Measurements from ENCODE around the gene WDR31. TPM values are rescaled to one million over a fixed set of nuclear protein-coding genes. Genes with fewer than 3 reads are reported as not detected.

Gene WDR31
- total RNA-seq, 1 experiment from 2014 or later: 1.7 TPM

DNA sequence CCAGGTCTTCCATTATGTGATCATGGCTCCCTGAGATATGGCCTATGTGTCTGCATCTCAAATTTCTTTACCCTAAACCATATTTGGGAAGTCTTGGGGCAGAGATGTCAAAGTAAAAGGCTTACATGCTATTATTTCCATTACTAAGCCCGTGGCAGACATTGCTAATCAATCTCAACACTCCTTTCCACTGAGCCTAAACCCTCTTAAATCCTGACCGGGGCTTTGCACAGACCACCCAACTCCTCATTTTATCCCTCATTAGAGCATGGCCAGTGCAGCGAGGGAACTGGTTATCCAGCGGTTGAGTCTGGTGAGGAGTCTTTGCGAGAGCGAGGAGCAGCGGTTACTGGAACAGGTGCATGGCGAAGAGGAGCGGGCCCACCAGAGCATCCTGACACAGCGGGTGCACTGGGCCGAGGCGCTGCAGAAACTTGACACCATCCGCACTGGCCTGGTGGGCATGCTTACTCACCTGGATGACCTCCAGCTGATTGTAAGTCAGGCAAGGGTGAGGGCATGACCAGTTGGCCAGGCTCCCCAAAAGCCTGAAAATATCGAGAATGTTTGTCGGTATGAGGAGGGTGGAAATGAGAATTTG, 20.3 kb upstream of the WDR31 start:
- no peak overlapping the region for H2AFZ ChIP-seq (ENCODE audit: low read length)
- BruUV-seq (replicated peaks): no TSS peak
- H3K9me2 ChIP-seq (replicated peaks; ENCODE audit: low read length): no peaks in the 10 kb centered on the region
- no peaks in the 10 kb centered on the region for H3K79me2 ChIP-seq (ENCODE audit: low read length)
- H3K36me3 ChIP-seq (ENCODE audit: low read depth, low read length): no peaks in the 10 kb centered on the region
- intact Hi-C loops (cut with micrococcal nuclease): no loop called here
- H3K9me3 ChIP-seq (ENCODE audit: low read length): no peaks in the 10 kb centered on the region
- no peaks in the 10 kb centered on the region for H3K27me3 ChIP-seq (ENCODE audit: low read length)
- H4K20me1 ChIP-seq (ENCODE audit: low read length): no peaks in the 10 kb centered on the region
- no peak overlapping the region for H3K4me3 ChIP-seq (ENCODE audit: low read length)
- peaks cover 13% of the 10 kb centered on the region for H3K4me1 ChIP-seq (ENCODE audit: insufficient read depth, low read length)
- POLR2A ChIA-PET (ENCODE audit: unreplicated experiment): no interaction called here
- no peak overlapping the region for H3K9ac ChIP-seq (ENCODE audit: low read length)
- TF ChIP-seq, protein P1, sequence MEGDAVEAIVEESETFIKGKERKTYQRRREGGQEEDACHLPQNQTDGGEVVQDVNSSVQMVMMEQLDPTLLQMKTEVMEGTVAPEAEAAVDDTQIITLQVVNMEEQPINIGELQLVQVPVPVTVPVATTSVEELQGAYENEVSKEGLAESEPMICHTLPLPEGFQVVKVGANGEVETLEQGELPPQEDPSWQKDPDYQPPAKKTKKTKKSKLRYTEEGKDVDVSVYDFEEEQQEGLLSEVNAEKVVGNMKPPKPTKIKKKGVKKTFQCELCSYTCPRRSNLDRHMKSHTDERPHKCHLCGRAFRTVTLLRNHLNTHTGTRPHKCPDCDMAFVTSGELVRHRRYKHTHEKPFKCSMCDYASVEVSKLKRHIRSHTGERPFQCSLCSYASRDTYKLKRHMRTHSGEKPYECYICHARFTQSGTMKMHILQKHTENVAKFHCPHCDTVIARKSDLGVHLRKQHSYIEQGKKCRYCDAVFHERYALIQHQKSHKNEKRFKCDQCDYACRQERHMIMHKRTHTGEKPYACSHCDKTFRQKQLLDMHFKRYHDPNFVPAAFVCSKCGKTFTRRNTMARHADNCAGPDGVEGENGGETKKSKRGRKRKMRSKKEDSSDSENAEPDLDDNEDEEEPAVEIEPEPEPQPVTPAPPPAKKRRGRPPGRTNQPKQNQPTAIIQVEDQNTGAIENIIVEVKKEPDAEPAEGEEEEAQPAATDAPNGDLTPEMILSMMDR (conservative IDR thresholded peaks at IDR 0.05; ENCODE audit: low read depth, low read length): no peak
- no peak for TF ChIP-seq EZH2 (IDR thresholded peaks at IDR 0.05; ENCODE audit: low read length, unreplicated experiment)
- CTCF ChIA-PET: no interaction called here
- no peak for DNase-seq
- no peak for ATAC-seq
- H3K27ac ChIP-seq (ENCODE audit: low read length): no peak overlapping the region
- no peaks in the 10 kb centered on the region for H3F3A ChIP-seq (ENCODE audit: low read length, unreplicated experiment)
- no peak overlapping the region for H3K4me2 ChIP-seq (ENCODE audit: low read length)

DNA sequence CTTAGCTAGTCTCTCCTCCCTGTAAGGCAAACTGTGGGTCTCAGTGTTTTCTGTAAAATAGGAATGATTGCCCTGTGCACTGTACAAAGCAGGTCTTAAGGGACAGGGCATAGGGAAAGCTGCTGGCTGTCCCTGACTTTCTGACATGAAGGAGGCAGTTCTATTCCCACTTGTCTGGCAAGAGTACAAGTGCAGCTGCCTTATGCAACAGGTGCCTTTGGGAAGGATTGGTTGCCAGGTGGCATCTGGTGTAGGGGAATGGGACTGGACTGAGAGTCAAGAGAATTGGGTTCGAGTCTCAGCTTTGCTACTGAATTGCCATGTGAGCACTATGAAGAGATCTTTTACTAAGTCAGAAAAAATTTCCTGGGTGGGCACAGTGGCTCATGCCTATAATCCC, 19.3 kb upstream of the WDR31 start:
- Histone ChIP-seq H3K4me2 (ENCODE audit: low read length) (no peak overlapping the region), H3K9ac (ENCODE audit: low read length) (no peak overlapping the region), H3F3A (ENCODE audit: low read length, unreplicated experiment) (no peaks in the 10 kb centered on the region), H3K79me2 (ENCODE audit: low read length) (no peaks in the 10 kb centered on the region), H3K9me2 (replicated peaks; ENCODE audit: low read length) (no peaks in the 10 kb centered on the region), H2AFZ (ENCODE audit: low read length) (no peak overlapping the region), H3K9me3 (ENCODE audit: low read length) (no peaks in the 10 kb centered on the region), H3K27ac (ENCODE audit: low read length) (no peak overlapping the region), H4K20me1 (ENCODE audit: low read length) (no peaks in the 10 kb centered on the region), H3K4me1 (ENCODE audit: insufficient read depth, low read length) (peaks cover 13% of the 10 kb centered on the region), H3K36me3 (ENCODE audit: low read depth, low read length) (no peaks in the 10 kb centered on the region), H3K4me3 (ENCODE audit: low read length) (no peak overlapping the region), H3K27me3 (ENCODE audit: low read length) (no peaks in the 10 kb centered on the region)
- ATAC-seq (no peak), DNase-seq (no peak)
- ChIA-PET POLR2A (ENCODE audit: unreplicated experiment) (no interaction called here), CTCF (no interaction called here)
- TF ChIP-seq EZH2phosphoT487 (IDR thresholded peaks at IDR 0.05; ENCODE audit: borderline replicate concordance, low read length) (no peak), EZH2 (IDR thresholded peaks at IDR 0.05; ENCODE audit: low read length, unreplicated experiment) (no peak)
- TF ChIP-seq, protein P1 (conservative IDR thresholded peaks at IDR 0.05; ENCODE audit: low read depth, low read length): no peak
- BruUV-seq (replicated peaks): no TSS peak
- intact Hi-C loops (cut with micrococcal nuclease): no loop called here

DNA sequence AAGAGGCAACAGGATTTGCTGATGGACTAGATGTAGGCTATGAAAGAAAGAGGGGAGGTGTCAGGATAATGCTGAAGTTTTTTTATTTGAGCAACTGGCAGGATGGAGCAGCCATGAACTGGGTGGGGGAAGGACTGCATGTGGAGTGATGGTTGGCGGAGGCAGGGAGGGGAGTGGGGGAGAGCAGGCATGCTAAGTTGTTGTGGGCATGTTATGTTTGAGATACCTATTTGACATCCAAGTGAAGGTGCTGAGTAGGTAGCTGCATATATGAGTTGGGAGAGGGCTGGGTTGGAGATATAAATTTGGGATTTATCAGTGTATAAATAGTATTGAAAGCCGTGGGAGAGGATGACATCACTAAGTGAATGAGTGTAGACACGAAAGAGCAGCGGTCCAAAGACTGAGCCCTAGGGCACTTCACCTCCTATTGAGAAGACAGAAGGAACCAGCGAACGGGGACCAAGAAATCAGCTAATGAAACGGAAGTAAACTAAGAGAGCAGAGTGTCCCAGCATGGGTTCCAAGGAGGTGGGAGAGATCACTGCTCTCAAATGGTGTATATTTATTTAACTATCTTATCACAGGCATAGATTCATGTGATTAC, 16.7 kb upstream of the WDR31 start:
- Histone ChIP-seq H3K9me2 (replicated peaks; ENCODE audit: low read length) (no peaks in the 10 kb centered on the region), H3K4me3 (ENCODE audit: low read length) (no peak overlapping the region), H2AFZ (ENCODE audit: low read length) (no peak overlapping the region), H3F3A (ENCODE audit: low read length, unreplicated experiment) (no peaks in the 10 kb centered on the region), H3K27ac (ENCODE audit: low read length) (no peak overlapping the region), H3K4me2 (ENCODE audit: low read length) (no peak overlapping the region), H3K79me2 (ENCODE audit: low read length) (no peaks in the 10 kb centered on the region), H3K27me3 (ENCODE audit: low read length) (no peaks in the 10 kb centered on the region), H3K9ac (ENCODE audit: low read length) (no peak overlapping the region), H3K4me1 (ENCODE audit: insufficient read depth, low read length) (peaks cover 25% of the 10 kb centered on the region), H3K36me3 (ENCODE audit: low read depth, low read length) (no peaks in the 10 kb centered on the region), H3K9me3 (ENCODE audit: low read length) (no peaks in the 10 kb centered on the region), H4K20me1 (ENCODE audit: low read length) (no peaks in the 10 kb centered on the region)
- ChIA-PET POLR2A (ENCODE audit: unreplicated experiment) (no interaction called here), CTCF (no interaction called here)
- no peak for DNase-seq
- intact Hi-C loops (cut with micrococcal nuclease): no loop called here
- ATAC-seq: no peak
- TF ChIP-seq EZH2 (IDR thresholded peaks at IDR 0.05; ENCODE audit: low read length, unreplicated experiment) (no peak), EZH2phosphoT487 (IDR thresholded peaks at IDR 0.05; ENCODE audit: borderline replicate concordance, low read length) (no peak)
- TF ChIP-seq, protein P1 (conservative IDR thresholded peaks at IDR 0.05; ENCODE audit: low read depth, low read length): no peak
- BruUV-seq (replicated peaks): no TSS peak
